ENCODE results near the gene EPB41. TPM values are rescaled to one million over a fixed set of nuclear protein-coding genes. Genes with fewer than 3 reads are reported as not detected.

Gene EPB41
- total and polyA plus RNA-seq, 9 of the 15 experiments (the other 6 are each of a cell fraction or from before 2014, with no cell fraction given): 3.7 to 213 (median 141) TPM

GRCh38 chr1:28887835-28888682 is 26.3 kb upstream of the EPB41 start (continued):
- TF ChIP-seq ZBTB43 (CRISPR knock-in tag; IDR thresholded peaks at IDR 0.05) (no peak), ZNF589 (CRISPR knock-in tag; IDR thresholded peaks at IDR 0.05; ENCODE audit: low read depth) (no peak), ESRRA (IDR thresholded peaks at IDR 0.05; ENCODE audit: borderline replicate concordance, low read depth) (no peak), ARID2 (IDR thresholded peaks at IDR 0.05) (no peak), ZNF165 (CRISPR knock-in tag; IDR thresholded peaks at IDR 0.05; ENCODE audit: borderline replicate concordance) (no peak), NFE2L1 (tag; IDR thresholded peaks at IDR 0.05; ENCODE audit: borderline replicate concordance, low read depth) (no peak), NFRKB (IDR thresholded peaks at IDR 0.05; ENCODE audit: low read depth) (no peak), XRCC4 (IDR thresholded peaks at IDR 0.05; ENCODE audit: extremely low read depth, insufficient read depth, insufficient read length) (no peak), HOXB6 (CRISPR knock-in tag; IDR thresholded peaks at IDR 0.05; ENCODE audit: borderline replicate concordance) (no peak), HIVEP1 (CRISPR knock-in tag; IDR thresholded peaks at IDR 0.05) (no peak), ZNF3 (CRISPR knock-in tag; IDR thresholded peaks at IDR 0.05) (no peak), PHF20 (IDR thresholded peaks at IDR 0.05; ENCODE audit: partially characterized antibody) (no peak)
- TF ChIP-seq, protein P1, sequence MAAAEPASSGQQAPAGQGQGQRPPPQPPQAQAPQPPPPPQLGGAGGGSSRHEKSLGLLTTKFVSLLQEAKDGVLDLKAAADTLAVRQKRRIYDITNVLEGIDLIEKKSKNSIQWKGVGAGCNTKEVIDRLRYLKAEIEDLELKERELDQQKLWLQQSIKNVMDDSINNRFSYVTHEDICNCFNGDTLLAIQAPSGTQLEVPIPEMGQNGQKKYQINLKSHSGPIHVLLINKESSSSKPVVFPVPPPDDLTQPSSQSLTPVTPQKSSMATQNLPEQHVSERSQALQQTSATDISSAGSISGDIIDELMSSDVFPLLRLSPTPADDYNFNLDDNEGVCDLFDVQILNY (CRISPR knock-in tag; IDR thresholded peaks at IDR 0.05): no peak
- TF ChIP-seq, protein P2, sequence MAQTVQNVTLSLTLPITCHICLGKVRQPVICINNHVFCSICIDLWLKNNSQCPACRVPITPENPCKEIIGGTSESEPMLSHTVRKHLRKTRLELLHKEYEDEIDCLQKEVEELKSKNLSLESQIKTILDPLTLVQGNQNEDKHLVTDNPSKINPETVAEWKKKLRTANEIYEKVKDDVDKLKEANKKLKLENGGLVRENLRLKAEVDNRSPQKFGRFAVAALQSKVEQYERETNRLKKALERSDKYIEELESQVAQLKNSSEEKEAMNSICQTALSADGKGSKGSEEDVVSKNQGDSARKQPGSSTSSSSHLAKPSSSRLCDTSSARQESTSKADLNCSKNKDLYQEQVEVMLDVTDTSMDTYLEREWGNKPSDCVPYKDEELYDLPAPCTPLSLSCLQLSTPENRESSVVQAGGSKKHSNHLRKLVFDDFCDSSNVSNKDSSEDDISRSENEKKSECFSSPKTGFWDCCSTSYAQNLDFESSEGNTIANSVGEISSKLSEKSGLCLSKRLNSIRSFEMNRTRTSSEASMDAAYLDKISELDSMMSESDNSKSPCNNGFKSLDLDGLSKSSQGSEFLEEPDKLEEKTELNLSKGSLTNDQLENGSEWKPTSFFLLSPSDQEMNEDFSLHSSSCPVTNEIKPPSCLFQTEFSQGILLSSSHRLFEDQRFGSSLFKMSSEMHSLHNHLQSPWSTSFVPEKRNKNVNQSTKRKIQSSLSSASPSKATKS (CRISPR knock-in tag; IDR thresholded peaks at IDR 0.05): no peak
- TF ChIP-seq, protein P3, sequence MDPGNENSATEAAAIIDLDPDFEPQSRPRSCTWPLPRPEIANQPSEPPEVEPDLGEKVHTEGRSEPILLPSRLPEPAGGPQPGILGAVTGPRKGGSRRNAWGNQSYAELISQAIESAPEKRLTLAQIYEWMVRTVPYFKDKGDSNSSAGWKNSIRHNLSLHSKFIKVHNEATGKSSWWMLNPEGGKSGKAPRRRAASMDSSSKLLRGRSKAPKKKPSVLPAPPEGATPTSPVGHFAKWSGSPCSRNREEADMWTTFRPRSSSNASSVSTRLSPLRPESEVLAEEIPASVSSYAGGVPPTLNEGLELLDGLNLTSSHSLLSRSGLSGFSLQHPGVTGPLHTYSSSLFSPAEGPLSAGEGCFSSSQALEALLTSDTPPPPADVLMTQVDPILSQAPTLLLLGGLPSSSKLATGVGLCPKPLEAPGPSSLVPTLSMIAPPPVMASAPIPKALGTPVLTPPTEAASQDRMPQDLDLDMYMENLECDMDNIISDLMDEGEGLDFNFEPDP (CRISPR knock-in tag; IDR thresholded peaks at IDR 0.05): no peak
- TF ChIP-seq, protein P4, sequence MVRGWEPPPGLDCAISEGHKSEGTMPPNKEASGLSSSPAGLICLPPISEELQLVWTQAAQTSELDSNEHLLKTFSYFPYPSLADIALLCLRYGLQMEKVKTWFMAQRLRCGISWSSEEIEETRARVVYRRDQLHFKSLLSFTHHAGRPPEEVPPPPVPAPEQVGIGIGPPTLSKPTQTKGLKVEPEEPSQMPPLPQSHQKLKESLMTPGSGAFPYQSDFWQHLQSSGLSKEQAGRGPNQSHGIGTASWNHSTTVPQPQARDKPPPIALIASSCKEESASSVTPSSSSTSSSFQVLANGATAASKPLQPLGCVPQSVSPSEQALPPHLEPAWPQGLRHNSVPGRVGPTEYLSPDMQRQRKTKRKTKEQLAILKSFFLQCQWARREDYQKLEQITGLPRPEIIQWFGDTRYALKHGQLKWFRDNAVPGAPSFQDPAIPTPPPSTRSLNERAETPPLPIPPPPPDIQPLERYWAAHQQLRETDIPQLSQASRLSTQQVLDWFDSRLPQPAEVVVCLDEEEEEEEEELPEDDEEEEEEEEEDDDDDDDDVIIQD (CRISPR knock-in tag; IDR thresholded peaks at IDR 0.05): no peak
- TF ChIP-seq, protein P5, sequence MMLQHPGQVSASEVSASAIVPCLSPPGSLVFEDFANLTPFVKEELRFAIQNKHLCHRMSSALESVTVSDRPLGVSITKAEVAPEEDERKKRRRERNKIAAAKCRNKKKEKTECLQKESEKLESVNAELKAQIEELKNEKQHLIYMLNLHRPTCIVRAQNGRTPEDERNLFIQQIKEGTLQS (IDR thresholded peaks at IDR 0.05): no peak
- TF ChIP-seq, protein P5 (CRISPR knock-in tag; conservative IDR thresholded peaks at IDR 0.05): no peak
